GM19324 (cell line): ENCODE measurements around the gene TYROBP.
"Not testable (repeated sequence)": the region's sequence is repeated elsewhere in the genome, so short reads cannot be mapped to it uniquely, and the experiment has no call there.

Experiments
- ATAC-seq: cut with Tn5 transposase; IDR thresholded peaks from one replicate; pipeline ENCODE4 v1.9.1; 2021; ENCODE audit warnings: mild to moderate bottlenecking, moderate library complexity; ENCODE audit not compliant: unreplicated experiment, low FRiP score

TYROBP gene

DNA sequence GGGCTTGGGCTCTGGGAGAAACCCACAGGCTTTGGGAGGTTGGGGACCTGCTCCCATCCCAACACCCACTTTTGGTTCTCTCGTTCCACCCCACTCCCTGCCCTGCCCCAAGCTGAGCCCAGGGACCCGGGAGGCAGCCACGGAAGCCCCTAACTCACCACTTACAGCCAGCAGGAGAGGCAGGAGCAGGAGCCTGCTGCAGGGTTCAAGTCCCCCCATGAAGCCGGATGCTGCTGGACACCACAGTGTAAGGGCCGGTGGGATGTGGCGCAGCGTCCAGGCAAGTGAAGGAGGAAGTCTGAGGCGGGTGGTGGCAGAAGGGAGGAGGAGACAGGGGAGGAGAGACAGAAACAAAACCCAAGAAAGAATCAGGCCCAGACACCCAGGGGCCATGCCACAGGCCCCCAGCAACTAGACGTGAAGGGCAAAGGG lies at the start of gene TYROBP:
TSS of gene TYROBP (minus strand) at position 286 of the 432 bp plus-strand sequence. CDS start at position 219, 67 bp downstream.
- no peak for ATAC-seq

DNA sequence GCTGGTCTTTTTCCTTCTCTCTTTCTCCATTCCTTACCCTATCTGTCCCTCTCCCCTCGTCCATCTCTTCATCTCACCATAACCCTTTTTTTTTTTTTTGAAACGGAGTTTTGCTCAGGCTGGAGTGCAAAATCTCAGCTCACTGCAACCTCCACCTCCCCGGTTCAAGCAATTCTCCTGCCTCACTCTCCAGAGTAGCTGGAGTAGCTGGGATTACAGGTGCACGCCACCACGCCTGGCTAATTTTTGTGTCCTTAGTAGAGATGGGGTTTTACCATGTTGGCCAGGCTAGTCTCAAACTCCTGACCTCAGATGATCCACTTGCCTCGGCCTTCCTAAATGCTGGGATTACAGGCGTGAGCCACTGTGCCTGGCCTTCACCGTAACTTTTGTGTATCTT lies 49.3 kb upstream of the TYROBP start:
- not testable (repeated sequence) for ATAC-seq

DNA sequence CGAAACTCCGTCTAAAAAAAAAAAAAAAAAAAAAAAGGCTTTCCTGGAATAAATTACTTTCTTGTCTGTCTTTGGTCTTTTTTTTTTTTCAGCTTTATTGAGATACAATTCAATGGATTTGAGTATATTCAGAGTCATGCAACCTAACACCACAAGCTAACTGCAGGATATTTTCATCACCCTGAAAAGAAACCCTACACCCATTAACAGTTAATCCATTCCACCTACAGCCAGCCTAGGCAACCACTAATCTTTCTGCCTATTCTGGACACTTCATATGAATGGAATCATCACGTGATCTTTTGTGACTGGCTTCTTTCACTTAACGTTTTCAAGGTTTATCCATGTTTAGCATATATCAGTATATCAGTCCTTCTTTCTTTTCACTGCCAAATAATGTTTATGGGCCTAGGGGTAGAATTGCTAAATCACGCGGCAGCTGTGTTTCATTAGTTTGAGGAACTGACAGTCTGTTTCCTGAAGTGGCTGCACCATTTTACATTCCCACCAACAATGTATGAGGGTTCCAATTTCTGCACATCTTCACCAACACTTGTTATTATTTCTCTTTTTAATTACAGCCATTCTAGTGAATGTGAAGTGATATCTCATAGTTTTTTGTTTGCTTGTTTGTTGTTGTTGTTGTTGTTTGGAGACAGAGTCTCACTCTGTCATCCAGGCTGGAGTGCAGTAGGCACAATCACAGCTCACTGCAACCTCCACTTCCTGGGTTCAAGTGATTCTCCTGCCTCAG lies 48.0 kb upstream of the TYROBP start:
- ATAC-seq: no peak

DNA sequence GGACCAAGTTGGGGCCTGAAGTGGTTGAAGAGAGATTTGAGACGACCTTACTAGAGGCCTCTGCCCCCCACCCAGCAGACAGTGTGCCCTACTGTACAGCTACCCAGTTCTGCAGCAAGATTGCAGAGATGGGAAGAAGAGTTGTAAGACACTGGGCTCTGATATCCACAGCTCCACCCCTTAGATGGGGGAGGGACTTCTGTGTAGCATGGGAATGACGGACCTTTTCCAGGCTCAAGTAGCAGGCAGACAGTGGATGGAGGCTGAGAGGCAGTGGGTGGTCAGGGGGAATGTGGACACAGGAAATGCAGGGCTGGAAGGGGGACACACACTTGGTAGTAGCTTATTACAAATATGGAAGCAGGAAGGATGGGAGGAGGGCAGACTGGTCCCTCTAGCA lies 41.0 kb upstream of the TYROBP start:
- ATAC-seq: no peak

DNA sequence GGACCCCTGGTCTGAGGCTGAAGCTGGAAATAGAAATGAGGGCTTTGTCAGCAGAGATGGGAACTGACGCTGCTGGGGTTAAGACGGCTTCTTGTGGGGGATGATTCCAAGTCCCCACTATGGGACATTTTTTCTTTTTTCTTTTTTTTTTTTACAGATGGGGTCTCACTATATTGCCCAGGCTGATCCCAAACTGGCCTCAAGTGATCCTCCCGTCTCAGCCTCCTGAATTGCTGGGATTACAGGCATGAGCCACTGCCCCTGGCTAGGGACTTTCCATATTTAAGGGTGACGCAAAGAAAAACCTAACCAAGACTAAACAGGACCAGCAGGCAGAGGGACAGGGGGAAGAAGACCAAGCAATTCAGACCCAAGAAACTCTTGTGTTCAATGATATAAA lies 38.1 kb upstream of the TYROBP start:
- no peak for ATAC-seq

DNA sequence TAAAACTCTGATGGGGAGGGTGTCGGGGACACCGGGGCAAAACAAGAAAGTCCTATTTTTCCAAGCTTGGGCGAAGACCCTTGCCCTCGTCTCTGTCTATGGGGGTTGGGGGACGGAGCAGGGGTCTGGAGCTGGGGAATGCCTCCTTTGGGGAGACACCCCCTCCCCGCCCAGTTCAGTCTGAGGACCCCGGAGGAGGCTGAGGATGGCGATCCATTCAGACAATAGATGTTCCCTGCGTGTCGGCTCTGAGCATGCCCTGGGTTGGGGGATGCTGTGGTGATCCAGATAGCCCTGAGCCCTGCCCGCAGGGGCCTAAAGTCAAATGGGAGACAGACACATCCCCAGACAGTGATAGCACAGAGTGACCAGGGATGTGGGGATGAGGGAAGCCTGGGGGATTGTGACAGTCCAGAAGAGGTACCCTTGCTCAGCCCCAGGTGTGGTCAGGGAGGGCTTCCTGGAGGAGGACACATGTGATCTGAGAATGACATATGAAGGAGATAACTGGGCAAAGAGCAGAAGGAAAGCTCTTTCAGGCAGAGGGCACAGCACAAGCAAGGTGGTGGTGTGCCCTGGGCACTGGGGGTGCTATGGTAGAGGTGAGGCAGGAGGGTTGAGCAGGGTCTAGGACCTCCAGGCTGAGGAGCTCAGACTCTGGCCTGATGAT lies 37.2 kb upstream of the TYROBP start:
- ATAC-seq: no peak

DNA sequence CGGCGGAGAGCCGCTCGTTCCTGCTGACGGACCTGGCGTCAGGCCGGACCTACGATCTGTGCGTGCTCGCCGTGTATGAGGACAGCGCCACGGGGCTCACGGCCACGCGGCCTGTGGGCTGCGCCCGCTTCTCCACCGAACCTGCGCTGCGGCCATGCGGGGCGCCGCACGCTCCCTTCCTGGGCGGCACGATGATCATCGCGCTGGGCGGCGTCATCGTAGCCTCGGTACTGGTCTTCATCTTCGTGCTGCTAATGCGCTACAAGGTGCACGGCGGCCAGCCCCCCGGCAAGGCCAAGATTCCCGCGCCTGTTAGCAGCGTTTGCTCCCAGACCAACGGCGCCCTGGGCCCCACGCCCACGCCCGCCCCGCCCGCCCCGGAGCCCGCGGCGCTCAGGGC lies 36.5 kb upstream of the TYROBP start:
- no peak for ATAC-seq

DNA sequence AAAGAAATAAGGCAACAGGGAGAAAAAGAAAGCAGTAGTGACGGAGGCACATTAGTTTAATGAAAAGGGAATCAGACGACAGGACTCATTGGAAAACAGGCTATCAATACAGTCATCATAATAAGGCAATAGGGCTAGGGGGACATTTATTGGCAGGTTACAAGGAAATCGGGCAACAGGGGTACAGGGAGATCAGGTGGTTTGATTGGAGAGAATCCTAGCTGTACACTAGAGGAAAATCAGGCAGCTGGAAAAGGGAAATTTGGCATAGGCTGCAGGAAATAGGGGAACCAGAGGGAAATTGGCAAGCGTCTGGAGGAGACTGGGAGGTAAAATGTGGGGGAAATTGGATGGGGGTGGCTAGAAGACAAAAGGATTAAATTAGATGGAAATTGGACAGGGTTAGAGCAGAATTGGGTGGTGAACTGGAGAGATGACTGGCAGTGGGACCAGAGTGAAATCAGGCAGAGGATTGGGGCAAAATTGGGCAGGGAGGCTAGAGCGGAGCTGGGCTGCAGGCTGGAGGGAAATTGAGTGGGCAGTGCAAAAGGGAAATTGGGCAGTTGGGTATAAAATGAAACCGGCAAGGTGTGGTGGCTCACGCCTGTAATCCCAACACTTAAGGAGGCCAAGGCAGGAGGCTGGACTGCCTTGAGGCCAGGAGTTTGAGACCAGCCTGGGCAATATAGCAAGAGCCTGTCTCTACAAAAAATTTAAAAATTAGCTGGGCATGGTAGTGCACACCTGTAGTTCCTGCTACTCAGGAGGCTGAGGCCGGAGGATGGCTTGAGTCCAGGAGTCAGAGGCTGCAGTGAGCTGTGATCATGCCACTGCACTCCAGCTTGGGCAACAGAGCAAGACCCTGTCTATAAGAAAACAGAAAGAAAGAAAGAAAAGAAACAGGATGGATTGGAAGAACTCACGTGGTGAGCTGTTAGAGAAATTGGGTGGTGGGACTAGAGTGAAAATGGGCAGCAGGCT lies 35.5 kb upstream of the TYROBP start:
- ATAC-seq: no peak

DNA sequence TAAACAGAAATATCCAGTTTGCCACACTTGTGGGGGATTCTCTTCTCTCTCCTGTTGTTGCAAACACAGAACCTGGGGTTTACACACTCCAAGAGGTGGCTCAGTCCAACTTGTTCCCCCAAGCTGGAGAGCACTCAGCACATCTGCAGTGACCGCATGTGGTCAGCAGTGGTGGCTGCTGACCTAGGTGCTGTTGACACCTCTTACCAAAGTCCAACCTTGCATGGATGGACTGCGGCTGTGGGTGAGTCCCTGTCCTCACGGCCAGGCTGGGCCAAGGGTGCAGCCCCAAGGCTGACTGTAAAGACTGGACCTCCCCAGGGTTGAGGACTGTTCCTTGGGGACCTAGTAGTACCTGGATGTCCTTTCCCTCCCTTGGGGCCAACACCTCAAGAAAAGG lies 34.1 kb upstream of the TYROBP start:
- no peak for ATAC-seq

DNA sequence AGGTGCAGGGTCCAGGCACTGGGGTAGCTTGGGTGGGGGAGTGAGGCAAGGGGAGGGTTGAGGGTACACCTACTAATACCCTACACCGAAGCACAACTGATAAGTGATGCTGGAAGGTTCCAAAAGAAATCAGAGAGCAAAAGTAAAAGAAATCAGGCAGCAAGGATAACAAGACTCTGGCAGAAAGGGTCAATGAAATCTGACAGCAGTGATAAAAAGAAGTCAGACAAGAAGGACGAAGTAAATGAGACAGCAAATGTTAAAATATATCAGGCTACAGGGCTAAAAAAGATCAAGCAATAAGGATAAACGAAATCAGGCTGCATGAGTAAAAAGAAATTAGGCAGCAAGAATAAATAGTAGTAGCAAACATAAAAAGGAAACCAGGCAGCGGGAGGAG lies 32.7 kb upstream of the TYROBP start:
- ATAC-seq: no peak

DNA sequence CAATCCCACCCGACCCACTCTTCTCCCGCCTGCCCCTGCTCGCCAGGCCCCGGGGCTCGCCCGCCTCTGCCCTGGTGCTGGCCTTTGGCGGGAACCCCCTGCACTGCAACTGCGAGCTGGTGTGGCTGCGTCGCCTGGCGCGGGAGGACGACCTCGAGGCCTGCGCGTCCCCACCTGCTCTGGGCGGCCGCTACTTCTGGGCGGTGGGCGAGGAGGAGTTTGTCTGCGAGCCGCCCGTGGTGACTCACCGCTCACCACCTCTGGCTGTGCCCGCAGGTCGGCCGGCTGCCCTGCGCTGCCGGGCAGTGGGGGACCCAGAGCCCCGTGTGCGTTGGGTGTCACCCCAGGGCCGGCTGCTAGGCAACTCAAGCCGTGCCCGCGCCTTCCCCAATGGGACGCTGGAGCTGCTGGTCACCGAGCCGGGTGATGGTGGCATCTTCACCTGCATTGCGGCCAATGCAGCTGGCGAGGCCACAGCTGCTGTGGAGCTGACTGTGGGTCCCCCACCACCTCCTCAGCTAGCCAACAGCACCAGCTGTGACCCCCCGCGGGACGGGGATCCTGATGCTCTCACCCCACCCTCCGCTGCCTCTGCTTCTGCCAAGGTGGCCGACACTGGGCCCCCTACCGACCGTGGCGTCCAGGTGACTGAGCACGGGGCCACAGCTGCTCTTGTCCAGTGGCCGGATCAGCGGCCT lies 32.1 kb upstream of the TYROBP start:
- ATAC-seq: no peak

DNA sequence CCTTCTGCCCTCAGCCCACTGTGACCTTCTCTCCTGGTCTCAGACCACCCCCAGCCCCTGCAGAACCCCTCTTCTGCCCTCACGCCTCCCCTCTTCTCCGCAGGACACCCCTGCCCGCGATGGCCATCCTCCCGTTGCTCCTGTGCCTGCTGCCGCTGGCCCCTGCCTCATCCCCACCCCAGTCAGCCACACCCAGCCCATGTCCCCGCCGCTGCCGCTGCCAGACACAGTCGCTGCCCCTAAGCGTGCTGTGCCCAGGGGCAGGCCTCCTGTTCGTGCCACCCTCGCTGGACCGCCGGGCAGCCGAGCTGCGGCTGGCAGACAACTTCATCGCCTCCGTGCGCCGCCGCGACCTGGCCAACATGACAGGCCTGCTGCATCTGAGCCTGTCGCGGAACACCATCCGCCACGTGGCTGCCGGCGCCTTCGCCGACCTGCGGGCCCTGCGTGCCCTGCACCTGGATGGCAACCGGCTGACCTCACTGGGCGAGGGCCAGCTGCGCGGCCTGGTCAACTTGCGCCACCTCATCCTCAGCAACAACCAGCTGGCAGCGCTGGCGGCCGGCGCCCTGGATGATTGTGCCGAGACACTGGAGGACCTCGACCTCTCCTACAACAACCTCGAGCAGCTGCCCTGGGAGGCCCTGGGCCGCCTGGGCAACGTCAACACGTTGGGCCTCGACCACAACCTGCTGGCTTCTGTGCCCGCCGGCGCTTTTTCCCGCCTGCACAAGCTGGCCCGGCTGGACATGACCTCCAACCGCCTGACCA lies 31.4 kb upstream of the TYROBP start:
- no peak for ATAC-seq

DNA sequence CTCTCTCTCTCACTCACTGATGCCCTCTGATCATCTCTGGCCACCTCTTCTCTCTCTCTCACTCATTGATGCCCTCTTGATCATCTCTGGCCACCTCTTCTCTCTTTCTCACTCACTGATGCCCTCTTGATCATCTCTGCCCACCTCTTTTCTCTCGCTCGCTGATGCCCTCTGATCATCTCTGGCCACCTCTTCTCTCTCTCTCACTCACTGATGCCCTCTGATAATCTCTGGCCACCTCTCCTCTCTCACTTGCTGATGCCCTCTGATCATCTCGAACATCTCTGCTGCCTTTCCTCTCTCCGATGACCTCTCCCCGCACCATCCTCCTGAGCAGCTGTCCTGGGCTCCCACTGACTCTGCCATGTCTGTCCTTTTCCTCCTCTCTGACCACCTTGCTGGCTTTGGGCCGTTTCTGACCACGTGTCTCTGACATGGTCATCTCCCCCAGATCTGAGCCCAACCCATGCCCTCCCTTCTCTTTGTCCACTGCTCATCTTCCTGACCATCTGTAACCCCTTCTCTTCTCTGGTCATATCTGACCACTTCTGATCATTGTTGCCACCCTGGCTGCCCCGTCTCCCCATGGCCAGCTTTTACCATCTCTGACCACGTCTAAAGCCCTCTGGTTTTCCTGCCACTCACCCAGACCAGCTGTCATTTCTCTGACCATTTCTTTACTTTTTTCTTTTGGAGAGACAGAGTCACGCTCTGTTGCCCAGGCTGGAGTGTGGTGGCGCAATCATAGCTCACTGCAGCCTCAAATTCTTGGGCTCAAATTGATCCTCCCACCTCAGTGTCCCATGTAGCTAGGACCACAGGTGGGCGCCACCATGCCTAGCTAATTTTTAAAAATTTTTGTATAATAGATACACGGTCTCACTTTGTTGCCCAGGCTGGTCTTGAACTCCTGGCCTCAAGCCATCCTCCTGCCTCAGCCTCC lies 30.5 kb upstream of the TYROBP start:
- ATAC-seq: no peak

DNA sequence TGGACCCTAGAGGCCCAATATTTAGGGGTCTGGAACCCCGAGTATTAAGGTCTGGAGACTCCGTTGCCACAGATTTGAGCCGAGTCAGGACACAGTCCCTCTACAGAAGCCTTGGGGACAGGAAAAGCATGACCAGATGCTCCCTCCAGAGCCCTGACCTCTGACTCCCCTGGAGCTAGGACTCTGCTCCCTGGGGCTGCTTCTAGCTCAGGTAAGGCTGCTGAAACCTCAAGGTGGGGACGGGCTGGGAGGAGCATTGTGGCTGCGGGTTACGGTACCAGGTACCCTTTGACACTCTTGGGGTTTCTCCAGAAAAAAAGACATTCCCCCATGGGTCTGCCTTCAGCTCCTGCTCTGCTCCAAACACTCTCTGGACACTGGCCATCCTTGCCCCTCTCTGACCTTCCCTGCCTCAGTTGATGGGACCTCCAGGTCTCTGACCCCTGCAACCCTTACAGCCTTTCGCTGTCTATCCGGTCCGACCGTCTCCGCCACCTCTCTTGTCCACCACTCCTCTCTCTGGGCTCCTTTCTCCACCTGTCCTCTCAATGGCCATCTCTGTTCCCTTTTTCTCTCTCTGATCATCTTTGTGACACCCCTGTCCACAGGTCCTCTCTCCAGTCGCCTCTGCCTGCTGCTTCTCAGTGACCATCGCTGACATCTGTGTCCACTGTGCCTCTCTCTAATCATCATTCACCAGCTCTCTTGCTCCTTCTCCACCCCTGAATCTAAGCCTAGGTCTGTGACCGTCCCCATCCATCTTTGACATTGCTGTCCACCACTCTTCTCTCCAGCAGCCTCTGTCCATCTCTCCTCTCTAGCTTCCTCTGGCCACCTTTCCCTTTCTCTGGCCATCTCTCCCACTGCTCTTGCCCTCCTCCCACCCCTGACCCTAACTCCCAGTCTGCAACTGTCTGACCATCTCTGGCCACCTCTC lies 29.5 kb upstream of the TYROBP start:
- no peak for ATAC-seq

DNA sequence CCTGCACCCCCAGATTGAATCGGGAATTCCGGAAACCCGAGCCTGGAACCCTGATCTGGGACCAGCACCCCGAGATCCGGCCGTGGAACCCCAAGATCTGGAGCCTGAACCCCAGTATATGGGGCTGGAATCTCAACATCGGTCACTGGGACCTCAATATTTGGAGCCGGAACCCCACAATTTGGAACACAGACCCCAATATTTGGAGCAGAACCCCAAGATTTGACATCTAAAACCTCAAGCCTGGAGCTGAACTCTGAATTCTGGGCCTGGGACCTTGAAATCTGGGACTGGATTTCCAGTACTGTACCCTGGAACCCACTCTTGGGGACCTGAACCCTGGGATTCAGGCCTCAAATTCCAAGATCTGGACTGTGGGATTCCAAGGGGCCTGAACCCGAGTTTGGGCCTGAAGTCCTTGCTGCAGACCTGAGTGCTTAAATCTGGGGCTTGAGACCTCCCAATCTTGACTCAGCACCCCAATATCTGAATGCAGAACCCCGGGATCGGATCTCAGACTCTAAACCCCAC lies 28.7 kb upstream of the TYROBP start:
- ATAC-seq: no peak

DNA sequence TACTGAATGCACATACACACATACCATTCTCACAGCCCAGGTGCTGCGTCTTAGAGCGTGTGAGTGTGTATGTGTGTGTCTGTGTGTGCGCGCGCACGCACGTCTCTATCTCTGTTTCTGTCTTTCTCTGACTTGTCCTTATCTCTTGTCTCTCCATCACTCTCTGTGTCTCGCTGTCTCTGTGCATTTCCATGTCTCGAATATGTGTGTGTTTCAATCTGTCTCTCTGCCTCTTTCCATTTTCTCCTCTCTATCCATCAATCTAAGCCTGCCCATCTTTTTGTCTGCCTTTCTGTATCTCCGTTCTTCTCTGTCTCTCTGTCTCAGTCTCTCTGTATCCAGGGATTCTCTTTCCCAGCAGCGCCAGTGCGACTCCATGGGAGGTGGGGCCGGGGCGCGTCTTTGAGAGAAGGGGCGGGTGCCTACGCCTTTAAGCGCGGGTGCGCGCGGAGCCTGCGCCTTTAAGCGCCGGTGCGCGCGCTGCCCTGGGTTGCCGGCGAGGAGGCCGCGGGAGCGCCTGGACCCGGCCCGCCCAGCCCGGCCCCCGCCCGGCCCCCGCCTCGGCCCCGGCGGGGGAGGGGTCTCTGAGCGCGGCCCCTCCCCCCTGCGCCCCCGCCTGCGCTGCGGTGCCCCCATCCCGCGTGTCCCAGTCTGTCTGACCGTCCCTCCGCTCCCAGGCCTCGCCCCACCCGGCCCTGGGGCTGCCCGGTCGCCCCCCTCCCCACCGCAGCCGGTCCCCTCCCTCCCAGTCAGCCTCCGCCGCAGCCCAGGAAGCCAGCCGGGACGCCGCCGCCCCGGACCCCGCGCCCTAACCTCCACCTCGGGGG lies 28.0 kb upstream of the TYROBP start, which contains the start of gene LRFN3:
TSS of gene LRFN3 (plus strand) at position 464 of the 827 bp plus-strand sequence. CDS start 3,052 bp downstream, outside the sequence.
- no peak for ATAC-seq
